ENCODE measurements around the gene PRRX2.

GRCh38 chr9:129632460-129632859 is 33.0 kb upstream of the PRRX2 start:
- TF ChIP-seq FOXK1 (CRISPR knock-in tag; IDR thresholded peaks at IDR 0.05) (no peak), ATF2 (CRISPR knock-in tag; IDR thresholded peaks at IDR 0.05; ENCODE audit: borderline replicate concordance, low read depth) (no peak), ETV6 (CRISPR knock-in tag; IDR thresholded peaks at IDR 0.05) (no peak), CBFB (CRISPR knock-in tag; IDR thresholded peaks at IDR 0.05; ENCODE audit: low read depth) (no peak), CTCF (IDR thresholded peaks at IDR 0.05) (no peak), KAT7 (CRISPR knock-in tag; IDR thresholded peaks at IDR 0.05; ENCODE audit: borderline replicate concordance) (no peak), E2F4 (CRISPR knock-in tag; IDR thresholded peaks at IDR 0.05; ENCODE audit: borderline replicate concordance, low read depth) (no peak), ZMAT4 (CRISPR knock-in tag; IDR thresholded peaks at IDR 0.05) (no peak)

Measured in WTC11 (cell line).